Measurements from ENCODE around the gene BAIAP2L2. TPM values are rescaled to one million over a fixed set of nuclear protein-coding genes. Genes with fewer than 3 reads are reported as not detected.
"Not testable (repeated sequence)": the region's sequence is repeated elsewhere in the genome, so short reads cannot be mapped to it uniquely, and the experiment has no call there.

BAIAP2L2 gene
- total RNA-seq, 1 experiment from 2014 or later: 2.3 TPM

GRCh38 chr22:38118182-38118581 lies 7.7 kb upstream of the BAIAP2L2 start:
- no peak overlapping the region for H3K4ac ChIP-seq (ENCODE audit: low read depth, low read length)
- no peak for TF ChIP-seq CTCF (conservative IDR thresholded peaks at IDR 0.05)
- peaks cover 0 to 8% (median 0%) of the 10 kb centered on the region in 3 experiments; a peak in 3 of 7 replicates for H3K36me3 Mint-ChIP-seq (ENCODE audit: insufficient read depth in 1 of 3, low read depth in 3 of 3)
- H4K91ac ChIP-seq (ENCODE audit: insufficient read length, low read depth, low read length): no peak overlapping the region
- H2BK15ac ChIP-seq (ENCODE audit: low read depth, low read length): no peak overlapping the region
- H3K23me2 ChIP-seq (ENCODE audit: insufficient read length, low read depth, low read length, poor library complexity, severe bottlenecking): no peaks in the 10 kb centered on the region
- H3K27me3 Mint-ChIP-seq (ENCODE audit: low read depth): peaks cover 1% of the 10 kb centered on the region; the same call in 1 of the 2 replicates
- H3K4me1 ChIP-seq (ENCODE audit: insufficient read depth, low read length): no peaks in the 10 kb centered on the region
- no peak overlapping the region for H3K9ac ChIP-seq (ENCODE audit: extremely low read depth, insufficient read length, low read length)
- no peak overlapping the region for H4K8ac ChIP-seq (replicated peaks; ENCODE audit: insufficient read length, low read depth, low read length)
- H2AFZ ChIP-seq (ENCODE audit: low read length): no peak overlapping the region
- H3K27ac ChIP-seq (ENCODE audit: insufficient read length, low read depth, low read length): no peak overlapping the region
- H3K27ac Mint-ChIP-seq: no peak overlapping the region
- H3K4me1 Mint-ChIP-seq: peaks cover 2 to 14% of the 10 kb centered on the region in 2 experiments
- H3K18ac ChIP-seq (ENCODE audit: insufficient read length, low read depth, low read length): no peak overlapping the region
- H2AK5ac ChIP-seq (ENCODE audit: insufficient read length, low read length): no peak overlapping the region
- no peak overlapping the region for H3K4me3 Mint-ChIP-seq
- no peaks in the 10 kb centered on the region for H3K9me3 ChIP-seq (ENCODE audit: control insufficient read depth, low read depth, low read length)
- H3K79me2 ChIP-seq (ENCODE audit: insufficient read depth, low read length): no peaks in the 10 kb centered on the region
- H2BK20ac ChIP-seq (ENCODE audit: low read depth, low read length, poor library complexity, severe bottlenecking): no peak overlapping the region
- no peaks in the 10 kb centered on the region; a peak in 1 of 5 replicates for H3K9me3 Mint-ChIP-seq
- H2BK5ac ChIP-seq (ENCODE audit: insufficient read length, low read length): no peak overlapping the region
- no peak overlapping the region for H3K14ac ChIP-seq (ENCODE audit: insufficient read depth, low read length)
- H3K4me2 ChIP-seq (ENCODE audit: insufficient read depth, insufficient read length, low read length): no peak overlapping the region
- no peak overlapping the region for H3K56ac ChIP-seq (ENCODE audit: insufficient read length, low read depth, low read length)
- DNase-seq: no peak
- H3K79me1 ChIP-seq (ENCODE audit: insufficient read depth, low read depth, low read length, poor library complexity, severe bottlenecking): no peaks in the 10 kb centered on the region
- H3K23ac ChIP-seq (ENCODE audit: insufficient read length, low read depth, low read length): no peak overlapping the region
- no CpG with 5 or more reads among the region's 3 CpGs for WGBS (ENCODE audit: extremely low coverage, insufficient read length, low lambda C conversion rate)
- H4K5ac ChIP-seq (ENCODE audit: insufficient read length, low read depth, low read length): no peak overlapping the region
- no peak overlapping the region for H2BK120ac ChIP-seq (ENCODE audit: low read depth, low read length, poor library complexity, severe bottlenecking)
- no peak overlapping the region for H2BK12ac ChIP-seq (ENCODE audit: insufficient read length, low read depth, low read length)
- no peaks in the 10 kb centered on the region for H3K27me3 ChIP-seq (ENCODE audit: insufficient read depth, low read length)
- H3T11ph ChIP-seq (ENCODE audit: low read length): no peak overlapping the region
- peaks cover 2% of the 10 kb centered on the region for H4K20me1 ChIP-seq (ENCODE audit: control insufficient read depth, insufficient read depth, insufficient read length)

DNA sequence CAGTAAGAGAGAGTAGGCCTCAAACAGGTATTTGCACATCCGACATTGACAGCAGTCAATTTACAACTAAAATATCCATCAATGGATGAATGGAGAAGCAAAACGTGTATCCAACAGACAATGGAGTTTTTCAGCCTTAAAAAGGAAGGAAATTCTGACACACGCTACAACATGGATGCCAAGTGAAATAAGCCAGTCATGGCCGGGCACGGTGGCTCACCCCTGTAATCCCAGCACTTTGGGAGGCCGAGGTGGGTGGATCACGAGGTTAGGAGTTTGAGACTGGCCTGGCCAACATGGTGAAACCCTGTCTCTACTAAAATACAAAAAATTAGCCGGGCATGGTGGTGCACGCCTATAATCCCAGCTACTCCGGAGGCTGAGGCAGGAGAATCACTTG lies 7.1 kb upstream of the BAIAP2L2 start:
- H3K4ac ChIP-seq (ENCODE audit: low read depth, low read length); H3K27me3 Mint-ChIP-seq (ENCODE audit: low read depth); H4K5ac ChIP-seq (ENCODE audit: insufficient read length, low read depth, low read length); H2BK20ac ChIP-seq (ENCODE audit: low read depth, low read length, poor library complexity, severe bottlenecking); H2AK5ac ChIP-seq (ENCODE audit: insufficient read length, low read length); H2AFZ ChIP-seq (ENCODE audit: low read length); H2BK5ac ChIP-seq (ENCODE audit: insufficient read length, low read length); DNase-seq; H3K27ac ChIP-seq (ENCODE audit: insufficient read length, low read depth, low read length); H3T11ph ChIP-seq (ENCODE audit: low read length); H3K56ac ChIP-seq (ENCODE audit: insufficient read length, low read depth, low read length); H3K4me3 Mint-ChIP-seq; H2BK12ac ChIP-seq (ENCODE audit: insufficient read length, low read depth, low read length); H3K36me3 Mint-ChIP-seq (ENCODE audit: insufficient read depth in 1 of 3, low read depth in 3 of 3); H3K4me2 ChIP-seq (ENCODE audit: insufficient read depth, insufficient read length, low read length); H3K9me3 Mint-ChIP-seq; H3K4me1 ChIP-seq (ENCODE audit: insufficient read depth, low read length); H3K79me2 ChIP-seq (ENCODE audit: insufficient read depth, low read length); H3K9ac ChIP-seq (ENCODE audit: extremely low read depth, insufficient read length, low read length); H3K14ac ChIP-seq (ENCODE audit: insufficient read depth, low read length); H2BK15ac ChIP-seq (ENCODE audit: low read depth, low read length); H2BK120ac ChIP-seq (ENCODE audit: low read depth, low read length, poor library complexity, severe bottlenecking); H3K9me3 ChIP-seq (ENCODE audit: control insufficient read depth, low read depth, low read length); H3K27me3 ChIP-seq (ENCODE audit: insufficient read depth, low read length); H3K23me2 ChIP-seq (ENCODE audit: insufficient read length, low read depth, low read length, poor library complexity, severe bottlenecking); H3K23ac ChIP-seq (ENCODE audit: insufficient read length, low read depth, low read length); H4K20me1 ChIP-seq (ENCODE audit: control insufficient read depth, insufficient read depth, insufficient read length); H3K27ac Mint-ChIP-seq; H4K91ac ChIP-seq (ENCODE audit: insufficient read length, low read depth, low read length); H4K8ac ChIP-seq (replicated peaks; ENCODE audit: insufficient read length, low read depth, low read length); H3K18ac ChIP-seq (ENCODE audit: insufficient read length, low read depth, low read length); H3K79me1 ChIP-seq (ENCODE audit: insufficient read depth, low read depth, low read length, poor library complexity, severe bottlenecking): not testable (repeated sequence)
- no CpG with 5 or more reads among the region's 10 CpGs for WGBS (ENCODE audit: extremely low coverage, insufficient read length, low lambda C conversion rate)
- peaks cover 2 to 13% of the 10 kb centered on the region in 2 experiments for H3K4me1 Mint-ChIP-seq

All from H9 (cell line).